Measurements from ENCODE around the gene NUAK2. TPM values are rescaled to one million over a fixed set of nuclear protein-coding genes. Genes with fewer than 3 reads are reported as not detected.
A peak's percentile ranks its signal among the peaks of the same experiment; 100 is the strongest.
"Not testable (repeated sequence)": the region's sequence is repeated elsewhere in the genome, so short reads cannot be mapped to it uniquely, and the experiment has no call there.

NUAK2 gene
- total RNA-seq = 1.7 to 3.3 TPM (median 3.3 TPM) in 3 replicates
- long read RNA-seq, transcript NUAK2-201 (7 exons, 3,441 nt) = major isoform, 7 of 7 reads
- long read RNA-seq, partial matches to known transcripts = 0 of 7 reads
- long read RNA-seq, other reads (novel, unspliced or antisense) = 0 of 7 reads

- TF ChIP-seq CTCF (IDR thresholded peaks at IDR 0.05) = peak; percentile 74
- H3K36me3 Mint-ChIP-seq (ENCODE audit: low read depth) = peaks cover 2% of the 10 kb centered on the region
- no peak for DNase-seq (ENCODE audit: low spot score)
- peak within 1 kb of the TSS; percentile 83 for H3K27ac Mint-ChIP-seq (ENCODE audit: unreplicated experiment)
- H3K27me3 Mint-ChIP-seq (ENCODE audit: low read depth) = peaks cover 4% of the 10 kb centered on the region
- H3K4me1 Mint-ChIP-seq (ENCODE audit: low read depth) = peaks cover 59% of the 10 kb centered on the region
- H3K9me3 Mint-ChIP-seq (ENCODE audit: low read depth) = no peaks in the 10 kb centered on the region
- H3K4me3 Mint-ChIP-seq (ENCODE audit: unreplicated experiment) = peak within 1 kb of the TSS; percentile 94
Observed at GRCh38 chr1:205321162-205321958, at the start of gene NUAK2. NUAK2 (minus strand) TSS chr1:205321745; CDS start chr1:205321628, 117 bp downstream.

- TF ChIP-seq CTCF (IDR thresholded peaks at IDR 0.05) = no peak
- Mint-ChIP-seq H3K27ac (ENCODE audit: unreplicated experiment) (peak overlapping the region; percentile 35), H3K4me1 (ENCODE audit: low read depth) (peaks cover 66% of the 10 kb centered on the region), H3K4me3 (ENCODE audit: unreplicated experiment) (no peak overlapping the region), H3K27me3 (ENCODE audit: low read depth) (no peaks in the 10 kb centered on the region), H3K36me3 (ENCODE audit: low read depth) (peaks cover 2% of the 10 kb centered on the region), H3K9me3 (ENCODE audit: low read depth) (peaks cover 5% of the 10 kb centered on the region)
- no peak for DNase-seq (ENCODE audit: low spot score)
Observed at GRCh38 chr1:205370780-205371179, 49.2 kb upstream of the NUAK2 start.

- peaks cover 5% of the 10 kb centered on the region for H3K9me3 Mint-ChIP-seq (ENCODE audit: low read depth)
- no peak overlapping the region for H3K4me3 Mint-ChIP-seq (ENCODE audit: unreplicated experiment)
- no peak for DNase-seq (ENCODE audit: low spot score)
- TF ChIP-seq CTCF (IDR thresholded peaks at IDR 0.05) = no peak
- no peaks in the 10 kb centered on the region for H3K27me3 Mint-ChIP-seq (ENCODE audit: low read depth)
- peak overlapping the region; percentile 33 for H3K27ac Mint-ChIP-seq (ENCODE audit: unreplicated experiment)
- H3K36me3 Mint-ChIP-seq (ENCODE audit: low read depth) = peaks cover 2% of the 10 kb centered on the region
- H3K4me1 Mint-ChIP-seq (ENCODE audit: low read depth) = peaks cover 58% of the 10 kb centered on the region
Observed at GRCh38 chr1:205369701-205370123, 48.2 kb upstream of the NUAK2 start.

GRCh38 chr1:205368478-205368877, 46.9 kb upstream of the NUAK2 start:
- peaks cover 5% of the 10 kb centered on the region for H3K9me3 Mint-ChIP-seq (ENCODE audit: low read depth)
- TF ChIP-seq CTCF (IDR thresholded peaks at IDR 0.05) = no peak
- no peak overlapping the region for H3K27ac Mint-ChIP-seq (ENCODE audit: unreplicated experiment)
- no peaks in the 10 kb centered on the region for H3K27me3 Mint-ChIP-seq (ENCODE audit: low read depth)
- DNase-seq (ENCODE audit: low spot score) = no peak
- H3K4me3 Mint-ChIP-seq (ENCODE audit: unreplicated experiment) = no peak overlapping the region
- H3K4me1 Mint-ChIP-seq (ENCODE audit: low read depth) = peaks cover 46% of the 10 kb centered on the region
- peaks cover 2% of the 10 kb centered on the region for H3K36me3 Mint-ChIP-seq (ENCODE audit: low read depth)

GRCh38 chr1:205365945-205366463, 44.5 kb upstream of the NUAK2 start:
- H3K27me3 Mint-ChIP-seq (ENCODE audit: low read depth) = peaks cover under 1% of the 10 kb centered on the region
- no peaks in the 10 kb centered on the region for H3K36me3 Mint-ChIP-seq (ENCODE audit: low read depth)
- no peak for DNase-seq (ENCODE audit: low spot score)
- no peak overlapping the region for H3K27ac Mint-ChIP-seq (ENCODE audit: unreplicated experiment)
- no peaks in the 10 kb centered on the region for H3K9me3 Mint-ChIP-seq (ENCODE audit: low read depth)
- no peak for TF ChIP-seq CTCF (IDR thresholded peaks at IDR 0.05)
- H3K4me3 Mint-ChIP-seq (ENCODE audit: unreplicated experiment) = no peak overlapping the region
- peaks cover 26% of the 10 kb centered on the region for H3K4me1 Mint-ChIP-seq (ENCODE audit: low read depth)

- not testable (repeated sequence) for H3K27me3 Mint-ChIP-seq (ENCODE audit: low read depth); H3K4me3 Mint-ChIP-seq (ENCODE audit: unreplicated experiment); DNase-seq (ENCODE audit: low spot score); H3K9me3 Mint-ChIP-seq (ENCODE audit: low read depth); H3K36me3 Mint-ChIP-seq (ENCODE audit: low read depth); H3K27ac Mint-ChIP-seq (ENCODE audit: unreplicated experiment)
- peaks cover 19% of the 10 kb centered on the region for H3K4me1 Mint-ChIP-seq (ENCODE audit: low read depth)
Observed at GRCh38 chr1:205365086-205365485, 43.5 kb upstream of the NUAK2 start.

Measured in chondrocyte (in vitro differentiated cells).